Measurements from ENCODE around the gene KIAA0232.

DNA sequence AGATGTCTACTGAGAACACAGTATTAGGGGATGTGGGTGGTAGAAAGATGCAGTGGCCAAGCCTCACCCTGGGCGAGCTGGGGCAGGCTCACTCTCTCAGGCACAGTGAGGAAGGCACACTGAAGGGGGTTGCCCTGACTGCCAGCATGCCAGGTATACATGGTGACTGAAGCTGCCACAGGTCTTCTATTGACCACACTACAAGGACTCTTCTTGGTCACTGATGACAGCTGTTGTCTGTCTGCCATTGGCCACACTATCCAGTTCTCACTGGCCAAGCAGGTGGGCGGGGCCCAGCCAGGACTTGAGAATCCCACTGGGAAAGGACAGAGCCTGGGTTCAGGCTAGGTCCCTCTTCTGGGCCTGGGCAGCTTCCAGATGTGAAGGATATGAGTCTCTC, 87.4 kb downstream of the KIAA0232 start:
- TF ChIP-seq, protein P1, sequence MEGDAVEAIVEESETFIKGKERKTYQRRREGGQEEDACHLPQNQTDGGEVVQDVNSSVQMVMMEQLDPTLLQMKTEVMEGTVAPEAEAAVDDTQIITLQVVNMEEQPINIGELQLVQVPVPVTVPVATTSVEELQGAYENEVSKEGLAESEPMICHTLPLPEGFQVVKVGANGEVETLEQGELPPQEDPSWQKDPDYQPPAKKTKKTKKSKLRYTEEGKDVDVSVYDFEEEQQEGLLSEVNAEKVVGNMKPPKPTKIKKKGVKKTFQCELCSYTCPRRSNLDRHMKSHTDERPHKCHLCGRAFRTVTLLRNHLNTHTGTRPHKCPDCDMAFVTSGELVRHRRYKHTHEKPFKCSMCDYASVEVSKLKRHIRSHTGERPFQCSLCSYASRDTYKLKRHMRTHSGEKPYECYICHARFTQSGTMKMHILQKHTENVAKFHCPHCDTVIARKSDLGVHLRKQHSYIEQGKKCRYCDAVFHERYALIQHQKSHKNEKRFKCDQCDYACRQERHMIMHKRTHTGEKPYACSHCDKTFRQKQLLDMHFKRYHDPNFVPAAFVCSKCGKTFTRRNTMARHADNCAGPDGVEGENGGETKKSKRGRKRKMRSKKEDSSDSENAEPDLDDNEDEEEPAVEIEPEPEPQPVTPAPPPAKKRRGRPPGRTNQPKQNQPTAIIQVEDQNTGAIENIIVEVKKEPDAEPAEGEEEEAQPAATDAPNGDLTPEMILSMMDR (IDR thresholded peaks at IDR 0.05) = no peak
- TF ChIP-seq POLR2A (IDR thresholded peaks at IDR 0.05) = no peak
